SU-DHL-6 (cell line): ENCODE data around the gene THAP5.

ENCODE experiments used
- H2AFZ ChIP-seq: fragments of 200-600 bp; sonication (generic); 2 replicates; pipeline ENCODE4 v1.6.1; 2014; ENCODE audit warnings: low read depth, mild to moderate bottlenecking, moderate library complexity, mixed read lengths, antibody characterized with exemption, low read length; ENCODE audit not compliant: severe bottlenecking
- H3F3A ChIP-seq: fragments of 200-600 bp; shearing (Covaris generic); 2 replicates; pipeline ENCODE4 v1.6.0; 2016; ENCODE audit warnings: antibody characterized with exemption, mild to moderate bottlenecking; ENCODE audit not compliant: insufficient read depth
- H3K27ac ChIP-seq: fragments of 200-600 bp; sonication (generic); 2 replicates; pipeline ENCODE4 v1.5.1; 2016; ENCODE audit warnings: low read depth, mild to moderate bottlenecking, low read length, moderate library complexity, mixed read lengths
- H3K27me3 ChIP-seq: fragments of 200-600 bp; sonication (generic), shearing (Covaris generic); 2 replicates; pipeline ENCODE4 v1.6.0; 2014; ENCODE audit warnings: mild to moderate bottlenecking, low read length
- H3K36me3 ChIP-seq: fragments of 200-600 bp; sonication (generic); 2 replicates; pipeline ENCODE4 v1.6.1; 2014; ENCODE audit warnings: mild to moderate bottlenecking, low read length, mixed read lengths
- H3K4me2 ChIP-seq: fragments of 300-600, 200-600 bp; shearing (Covaris generic), sonication (generic); 2 replicates; pipeline ENCODE4 v1.6.0; 2014; ENCODE audit warnings: low read length, low read depth, mild to moderate bottlenecking; ENCODE audit not compliant: poor library complexity, severe bottlenecking
- H3K4me3 ChIP-seq: fragments of 200-600 bp; sonication (generic); 2 replicates; pipeline ENCODE4 v1.5.1; 2014; ENCODE audit warnings: antibody characterized with exemption, low read length, mild to moderate bottlenecking, mixed read lengths; ENCODE audit not compliant: insufficient read depth, poor library complexity, severe bottlenecking
- H3K79me2 ChIP-seq: fragments of 200-600 bp; sonication (generic); 2 replicates; pipeline ENCODE4 v1.6.1; 2014; ENCODE audit warnings: mild to moderate bottlenecking, low read length, moderate library complexity; ENCODE audit not compliant: insufficient read depth
- H3K9ac ChIP-seq: fragments of 200-600 bp; sonication (generic); 2 replicates; pipeline ENCODE4 v1.7.0; 2014; ENCODE audit warnings: mild to moderate bottlenecking, low read length
- H3K9me2 ChIP-seq: fragments of 200-600 bp; sonication (generic); replicated peaks from 2 replicates; pipeline ENCODE4 v1.6.1; 2014; ENCODE audit warnings: low read length; ENCODE audit not compliant: insufficient read depth
- H3K9me3 ChIP-seq: fragments of 200-600 bp; sonication (generic); 2 replicates; pipeline ENCODE4 v1.6.1; 2014; ENCODE audit warnings: low read length, mixed read lengths; ENCODE audit not compliant: insufficient read depth
- H4K20me1 ChIP-seq: fragments of 200-600 bp; sonication (generic); 2 replicates; pipeline ENCODE4 v1.6.1; 2014; ENCODE audit warnings: low read depth, mild to moderate bottlenecking, antibody characterized with exemption, low read length, moderate library complexity, mixed read lengths
- CTCF ChIP-seq: fragments of 200-600 bp; sonication (generic); IDR thresholded peaks from one replicate; pipeline ENCODE4 v1.5.1; 2017; ENCODE audit warnings: antibody characterized with exemption, mild to moderate bottlenecking, low read length, moderate library complexity; ENCODE audit not compliant: insufficient read depth, poor library complexity, severe bottlenecking
- EZH2phosphoT487 ChIP-seq: fragments of 200-600 bp; sonication (generic), shearing (Covaris generic); conservative IDR thresholded peaks from 2 replicates; pipeline ENCODE4 v1.6.1; 2018; ENCODE audit warnings: mild to moderate bottlenecking, antibody characterized with exemption, low read length, moderate library complexity, mixed read lengths

THAP5 gene

DNA sequence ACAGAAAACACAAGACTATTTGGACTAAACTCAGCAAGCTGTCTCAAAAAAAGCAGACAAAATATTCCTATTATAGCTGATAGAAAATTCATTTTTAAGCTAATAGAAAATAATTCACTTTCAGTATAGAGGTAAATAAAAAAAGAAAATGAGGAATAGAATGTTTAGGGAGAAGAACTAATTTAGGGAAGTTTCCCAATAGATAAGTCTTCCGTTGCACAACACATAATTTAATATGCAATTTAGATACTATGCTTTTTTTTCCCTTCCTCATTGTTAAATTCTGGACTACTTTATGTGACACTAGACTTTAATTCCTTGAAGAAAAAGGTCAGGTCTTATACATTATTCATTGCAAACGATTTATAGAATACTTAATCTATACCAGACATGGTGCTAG is 53.9 kb downstream of the THAP5 start:
- H3K4me2 ChIP-seq: no peak overlapping the region

GRCh38 chr7:108515013-108515412 is 54.5 kb downstream of the THAP5 start:
- H3K4me2 ChIP-seq: no peak overlapping the region
- H3F3A ChIP-seq: peaks cover 8% of the 10 kb centered on the region; the same call in 1 of the 2 replicates
- no peak overlapping the region for H2AFZ ChIP-seq
- TF ChIP-seq CTCF (no peak), EZH2phosphoT487 (no peak)
- H3K9ac ChIP-seq: no peak overlapping the region
- no peaks in the 10 kb centered on the region for H4K20me1 ChIP-seq
- no peaks in the 10 kb centered on the region for H3K9me2 ChIP-seq
- no peaks in the 10 kb centered on the region for H3K27me3 ChIP-seq
- no peak overlapping the region for H3K4me3 ChIP-seq
- H3K79me2 ChIP-seq: peaks cover 20% of the 10 kb centered on the region
- H3K36me3 ChIP-seq: peaks cover 27% of the 10 kb centered on the region
- H3K9me3 ChIP-seq: no peaks in the 10 kb centered on the region
- no peak overlapping the region for H3K27ac ChIP-seq

More for the DNA sequence above, 53.9 kb downstream of the THAP5 start:
- Histone ChIP-seq H4K20me1 (no peaks in the 10 kb centered on the region), H3K79me2 (peaks cover 23% of the 10 kb centered on the region), H3K27me3 (no peaks in the 10 kb centered on the region), H3K4me3 (no peak overlapping the region), H3K9me2 (no peaks in the 10 kb centered on the region), H3F3A (peaks cover 8% of the 10 kb centered on the region; the same call in 1 of the 2 replicates), H3K27ac (no peak overlapping the region), H3K36me3 (peaks cover 27% of the 10 kb centered on the region), H2AFZ (no peak overlapping the region), H3K9me3 (no peaks in the 10 kb centered on the region), H3K9ac (no peak overlapping the region)
- TF ChIP-seq EZH2phosphoT487 (no peak), CTCF (no peak)
